Measurements from ENCODE around the gene KRTAP20-3. TPM values are rescaled to one million over a fixed set of nuclear protein-coding genes. Genes with fewer than 3 reads are reported as not detected.

KRTAP20-3 gene
- not detected in 2 replicates for total RNA-seq (2014; rRNA removed; shearing (Covaris generic))

DNA sequence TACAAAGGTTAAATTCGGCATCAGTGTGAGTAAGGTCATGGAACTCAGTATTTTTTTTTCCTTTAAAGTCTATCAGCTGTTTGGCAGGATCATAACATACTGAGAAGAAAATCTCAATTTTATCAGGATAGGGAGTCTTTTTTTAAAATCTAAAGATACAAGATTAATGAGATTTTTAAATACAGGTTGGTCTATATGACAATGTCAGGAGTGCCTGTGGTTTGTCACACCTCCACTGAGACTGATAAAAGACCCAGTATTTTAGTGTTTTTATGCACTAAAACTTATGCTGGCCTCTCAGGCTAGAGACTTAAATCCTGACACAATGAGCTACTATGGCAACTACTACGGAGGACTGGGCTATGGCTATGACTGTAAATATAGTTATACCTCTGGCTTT, at the start of gene KRTAP20-3:
Gene KRTAP20-3, plus strand, starts transcription at position 301 of the 400 bp plus-strand sequence.
- no peak for DNase-seq (ENCODE audit: low read depth)

DNA sequence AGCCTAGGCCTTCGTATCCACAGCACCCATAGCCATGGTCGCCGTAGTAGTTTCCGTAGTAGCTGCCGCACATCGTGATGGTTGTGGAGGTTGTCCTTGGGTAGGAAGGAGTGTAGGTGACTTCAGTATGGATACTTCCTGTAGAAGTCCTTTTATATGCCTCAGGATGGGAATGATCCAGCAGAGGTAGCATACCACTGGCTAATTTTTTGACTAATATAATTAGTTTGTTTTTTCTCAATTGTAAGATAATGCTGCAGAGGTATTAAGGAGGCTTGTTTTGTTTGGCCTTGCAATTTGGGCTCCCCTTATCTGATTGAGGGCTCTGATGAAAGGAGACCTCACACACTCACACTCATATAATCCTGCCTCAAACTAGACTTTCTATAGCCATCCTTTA, 43.9 kb upstream of the KRTAP20-3 start, which contains the start of gene KRTAP6-2:
Gene KRTAP6-2, minus strand, starts transcription at position 101 of the 400 bp plus-strand sequence. Its CDS starts 28 bp downstream, at position 73.
- DNase-seq (ENCODE audit: low read depth) = no peak

DNA sequence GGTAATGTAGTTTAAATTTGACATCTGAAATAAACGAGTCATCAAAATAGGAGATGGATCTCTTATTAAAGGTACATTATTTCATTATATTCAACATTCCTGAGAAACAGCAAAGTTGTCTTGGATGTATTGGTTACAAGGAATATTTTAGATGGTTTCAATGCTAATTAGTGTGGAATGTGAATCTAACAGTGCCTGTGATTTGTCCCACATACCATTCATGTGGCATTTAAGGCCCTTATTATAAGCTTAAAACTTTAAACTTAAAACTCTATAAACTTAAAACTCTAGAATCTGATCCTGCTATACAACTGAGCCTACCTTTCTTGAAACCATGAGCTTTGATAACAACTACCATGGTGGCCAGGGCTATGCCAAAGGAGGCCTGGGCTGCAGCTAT, 41.9 kb upstream of the KRTAP20-3 start, which contains the start of gene KRTAP22-1:
Gene KRTAP22-1, plus strand, starts transcription at position 301 of the 400 bp plus-strand sequence.
- no peak for DNase-seq (ENCODE audit: low read depth)

DNA sequence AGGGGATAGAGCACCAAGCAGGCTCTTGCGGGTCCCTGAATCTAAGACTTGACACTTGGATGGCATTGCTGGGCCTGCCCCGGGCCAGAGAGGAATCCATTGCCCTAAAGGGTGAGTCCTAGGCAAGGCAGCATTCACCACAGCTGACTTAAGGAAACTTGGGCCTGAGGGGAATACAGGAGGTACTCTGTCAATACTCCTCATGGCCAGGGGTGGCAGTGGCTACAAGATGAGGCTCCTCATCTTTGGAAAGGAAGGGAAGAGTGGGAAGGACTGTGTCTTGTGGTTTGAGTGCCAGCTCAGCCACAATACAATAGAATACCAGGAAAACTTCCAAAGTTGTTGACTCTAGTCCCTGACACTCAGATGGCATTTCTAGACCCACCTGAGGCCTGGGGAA, 36.7 kb upstream of the KRTAP20-3 start:
- DNase-seq (ENCODE audit: low read depth) = no peak

DNA sequence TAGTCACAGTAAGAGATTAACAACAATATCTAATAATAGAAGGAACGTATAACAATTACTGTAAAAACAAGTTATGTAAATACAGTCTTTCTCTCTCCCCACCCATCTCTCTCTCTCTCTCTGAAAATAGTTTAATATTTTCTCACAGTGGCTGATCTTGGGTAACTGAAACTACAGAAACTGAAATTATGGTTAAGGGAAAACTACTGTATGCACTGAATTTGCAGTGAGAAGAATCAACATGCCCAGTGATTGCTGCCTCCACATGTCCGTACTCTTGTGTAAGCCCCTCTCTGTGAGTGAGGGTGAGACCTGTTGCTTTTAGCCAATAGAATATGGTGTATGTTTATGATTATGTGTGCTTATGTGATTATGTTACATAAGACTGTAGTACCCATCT, 30.5 kb upstream of the KRTAP20-3 start:
- no peak for DNase-seq (ENCODE audit: low read depth)

DNA sequence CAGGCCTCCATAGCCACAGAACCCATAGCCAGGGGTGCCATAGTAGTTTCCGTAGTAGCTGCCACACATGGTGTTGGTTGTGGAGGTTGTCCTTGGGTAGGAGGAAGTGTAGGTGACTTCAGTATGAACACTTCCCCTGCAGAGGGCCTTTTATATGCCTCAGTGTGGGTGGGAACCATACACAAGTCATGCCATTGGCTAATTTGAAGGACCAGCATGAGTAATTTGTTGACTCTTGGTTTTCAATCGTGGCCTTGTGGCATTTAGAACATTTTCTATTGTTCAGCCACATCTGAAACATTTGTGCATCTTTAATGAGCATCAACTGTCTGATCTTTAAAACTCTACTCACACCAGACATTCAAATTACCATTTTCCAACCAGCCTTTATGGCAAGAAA, 28.8 kb upstream of the KRTAP20-3 start, which contains the start of gene KRTAP6-1:
Gene KRTAP6-1, minus strand, starts transcription at position 95 of the 400 bp plus-strand sequence. Its CDS starts 26 bp downstream, at position 69.
- DNase-seq (ENCODE audit: low read depth) = no peak

DNA sequence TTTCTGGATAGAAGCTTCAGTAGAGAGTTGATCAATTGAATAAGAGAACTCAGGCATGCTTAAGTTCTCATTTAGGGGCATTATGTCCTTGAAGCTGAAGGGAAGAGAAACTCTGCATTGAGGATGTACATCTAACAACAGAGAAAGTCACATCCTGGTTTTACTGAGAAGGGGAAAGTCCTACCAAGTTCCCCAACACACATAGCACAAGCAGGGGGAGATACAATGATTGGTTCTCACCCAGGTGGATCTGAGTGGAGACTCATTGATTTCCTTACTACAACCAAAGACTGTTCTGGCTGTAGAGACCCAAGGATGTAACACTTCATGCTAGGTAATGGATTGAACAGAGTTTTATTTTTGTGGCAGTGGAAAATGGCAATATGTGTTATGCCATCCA, 27.5 kb upstream of the KRTAP20-3 start:
- no peak for DNase-seq (ENCODE audit: low read depth)

DNA sequence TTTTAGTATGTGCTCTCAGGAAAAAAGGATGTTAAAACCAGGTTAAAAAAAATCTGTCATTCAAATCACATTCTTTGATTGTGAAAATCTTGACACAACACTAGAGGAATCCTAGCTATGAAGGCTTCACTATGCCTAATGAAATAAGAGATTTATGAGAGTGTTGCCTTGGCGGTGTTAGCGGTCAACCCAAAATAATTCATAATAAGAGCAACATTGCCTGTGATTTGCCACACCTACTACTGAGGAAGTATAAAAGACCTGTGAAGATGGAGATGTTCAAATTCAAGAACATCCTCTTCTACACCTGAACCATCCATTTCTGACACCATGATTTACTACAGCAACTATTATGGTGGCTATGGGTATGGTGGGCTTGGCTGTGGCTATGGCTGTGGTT, 26.5 kb upstream of the KRTAP20-3 start, which contains the start of gene KRTAP20-1:
Gene KRTAP20-1, plus strand, starts transcription at position 301 of the 400 bp plus-strand sequence. Its CDS starts 30 bp downstream, at position 331.
- DNase-seq (ENCODE audit: low read depth) = no peak

DNA sequence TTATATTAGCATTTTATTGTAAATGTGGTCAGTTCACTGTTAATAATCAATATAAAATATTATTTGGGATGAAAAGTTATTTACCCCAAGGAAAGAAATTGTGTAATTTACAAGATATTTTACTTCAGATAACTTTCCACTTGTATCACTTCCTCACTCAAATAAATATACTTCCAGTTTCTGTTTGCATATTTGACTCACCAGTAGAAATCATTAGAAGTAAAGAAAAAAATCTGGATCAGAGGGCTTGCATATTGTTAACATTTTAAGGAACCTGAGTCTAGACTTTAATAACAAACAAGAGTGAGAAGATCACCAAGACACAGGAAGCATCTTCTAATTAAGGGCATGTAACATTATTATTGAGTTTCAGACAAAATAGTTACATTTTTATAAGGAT, 22.6 kb upstream of the KRTAP20-3 start:
- no peak for DNase-seq (ENCODE audit: low read depth)

DNA sequence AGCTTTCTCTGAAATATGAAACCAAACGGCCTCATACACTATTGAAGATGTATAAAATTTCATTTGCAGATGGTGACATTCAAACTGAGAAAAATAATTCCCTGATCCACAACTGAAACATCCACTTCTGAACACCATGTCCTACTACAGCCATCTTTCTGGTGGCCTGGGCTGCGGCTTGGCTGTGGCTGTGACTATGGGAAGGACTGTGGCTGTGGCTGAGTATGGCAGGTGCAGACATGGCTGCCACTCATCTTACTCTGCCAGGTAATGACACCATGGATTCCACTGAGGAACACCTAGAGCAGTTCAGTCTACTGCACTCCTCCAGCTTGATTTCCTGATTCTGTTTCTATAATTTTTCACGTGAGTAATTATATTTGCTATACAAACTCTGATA, 22.1 kb upstream of the KRTAP20-3 start, which contains the start of gene KRTAP20-4:
Gene KRTAP20-4, plus strand, starts transcription at position 106 of the 400 bp plus-strand sequence.
- no peak for DNase-seq (ENCODE audit: low read depth)

DNA sequence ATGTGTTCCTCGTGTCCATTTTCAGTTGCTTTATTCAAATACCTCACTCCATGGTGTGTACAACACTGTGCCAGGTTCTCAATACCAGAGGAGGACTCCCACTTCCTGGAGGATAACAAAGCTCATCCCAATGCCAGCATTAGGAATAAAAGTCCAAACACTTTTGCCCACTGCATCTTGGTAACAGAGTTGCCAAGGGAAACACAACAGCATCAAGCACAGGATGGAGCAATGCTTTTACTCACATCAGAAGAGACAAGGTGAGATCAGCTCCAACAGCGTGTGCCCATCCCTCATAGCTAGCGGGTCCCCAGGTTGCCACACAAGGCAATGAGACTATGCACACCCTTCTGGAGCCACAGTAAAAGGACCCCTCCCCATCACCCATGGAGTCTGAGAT, 19.3 kb upstream of the KRTAP20-3 start:
- no peak for DNase-seq (ENCODE audit: low read depth)

DNA sequence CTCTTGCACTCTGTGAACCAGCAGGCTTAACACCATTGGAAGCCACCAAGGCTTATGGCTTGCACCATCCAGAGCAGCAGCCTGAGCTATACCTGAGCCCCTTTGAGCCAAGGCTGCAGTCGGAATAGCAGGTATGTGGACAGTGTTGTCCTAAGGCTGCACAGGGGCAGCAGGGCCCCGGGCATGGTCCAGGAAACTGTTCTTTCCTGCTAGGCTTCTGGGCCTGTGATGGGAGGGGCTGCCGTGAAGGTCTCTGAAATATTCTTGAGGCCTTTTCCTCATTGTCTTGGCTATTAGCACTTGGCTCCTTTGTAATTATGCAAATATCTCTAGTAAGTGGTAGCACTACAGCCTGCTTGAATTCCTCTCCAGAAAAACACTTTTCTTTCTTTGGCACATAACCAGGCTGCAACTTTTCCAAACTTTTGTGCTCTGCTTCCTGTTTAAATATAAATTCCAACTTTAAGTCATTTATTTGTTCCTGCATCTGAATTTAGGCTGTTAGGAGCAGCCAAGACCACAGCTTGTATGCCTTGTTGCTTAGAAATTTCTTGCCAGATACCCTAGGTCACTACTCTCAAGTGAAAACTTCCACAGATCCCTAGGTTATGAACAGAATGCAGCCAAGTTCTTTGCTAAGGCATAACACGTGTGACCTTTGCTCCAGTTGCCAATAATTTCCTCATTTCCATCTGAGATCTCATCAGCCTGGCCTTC, 17.1 kb upstream of the KRTAP20-3 start:
- no peak for DNase-seq (ENCODE audit: low read depth)

DNA sequence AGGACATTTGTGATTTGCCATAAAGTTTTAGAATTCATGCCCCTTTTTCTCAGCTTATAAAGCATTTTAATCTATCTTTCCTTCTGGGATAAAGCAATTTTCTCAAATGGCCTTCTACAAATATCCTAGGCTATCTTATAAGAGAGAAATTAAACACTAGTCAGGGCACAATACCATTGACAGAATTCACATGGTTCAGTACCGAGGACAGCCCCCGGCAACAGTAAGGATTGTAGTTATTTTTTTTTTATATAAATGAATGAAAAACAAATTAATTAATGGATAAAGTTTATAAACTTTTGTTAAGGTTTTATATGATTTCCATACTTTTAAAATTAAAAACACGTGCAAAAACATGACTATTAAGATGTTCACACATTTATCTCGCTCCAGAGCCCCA, 14.6 kb upstream of the KRTAP20-3 start:
- DNase-seq (ENCODE audit: low read depth) = no peak

DNA sequence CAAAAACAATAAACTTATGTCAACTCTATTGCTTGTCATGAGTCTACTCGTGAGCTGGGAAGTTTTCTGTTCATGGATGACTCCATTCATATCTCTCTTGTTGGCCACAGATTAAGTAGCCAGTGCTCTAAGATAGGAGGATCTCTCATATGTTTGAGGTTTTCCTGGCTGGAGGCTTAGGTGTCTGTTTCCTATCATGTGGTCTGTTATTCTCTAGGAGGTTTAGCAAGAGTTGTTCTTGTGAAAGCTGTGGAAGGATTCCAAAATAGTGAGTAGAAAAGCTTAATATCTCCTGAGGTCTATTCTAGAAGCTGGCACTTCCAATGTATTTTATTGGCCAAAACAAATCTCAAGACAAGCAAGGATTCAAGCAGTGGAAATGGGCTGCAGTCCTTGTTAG, 13.5 kb upstream of the KRTAP20-3 start:
- no peak for DNase-seq (ENCODE audit: low read depth)

DNA sequence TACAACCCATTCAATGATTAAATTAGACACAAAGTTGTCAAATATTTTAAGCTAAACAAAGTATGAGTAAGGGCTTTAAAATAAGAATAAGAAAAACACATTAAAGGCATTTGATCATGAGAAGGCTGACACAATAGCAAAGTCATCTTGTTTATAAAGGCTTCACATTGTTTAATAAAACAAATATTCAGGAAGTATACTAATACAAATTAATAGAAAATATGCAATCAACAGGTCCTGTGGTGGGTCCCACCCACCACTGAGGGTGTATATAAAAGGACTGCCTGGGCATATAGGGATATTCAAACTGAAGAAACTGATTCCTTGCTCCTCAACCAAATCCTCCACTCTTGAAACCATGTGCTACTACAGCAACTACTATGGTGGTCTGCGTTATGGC, 7.8 kb upstream of the KRTAP20-3 start, which contains the start of gene KRTAP20-2:
Gene KRTAP20-2, plus strand, starts transcription at position 301 of the 400 bp plus-strand sequence. Its CDS starts 58 bp downstream, at position 359.
- no peak for DNase-seq (ENCODE audit: low read depth)

DNA sequence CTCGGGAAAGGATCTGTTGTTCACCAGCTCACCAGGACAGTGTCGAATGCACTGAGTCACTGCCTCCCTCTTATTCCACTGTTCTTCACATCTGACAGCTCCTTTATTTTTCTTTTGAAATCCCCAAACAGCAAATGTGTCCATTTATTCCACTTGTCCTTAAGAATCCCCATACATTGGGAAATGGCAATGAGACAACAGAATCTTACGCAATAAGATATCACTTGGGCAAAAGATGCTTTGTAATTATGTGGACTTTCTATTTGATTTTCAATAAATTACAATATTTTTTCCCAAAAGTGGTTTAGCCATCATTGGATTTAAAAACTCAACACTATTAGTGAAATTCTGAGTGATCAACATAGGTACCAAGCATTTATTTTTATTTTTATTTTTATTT, 4.0 kb upstream of the KRTAP20-3 start:
- DNase-seq (ENCODE audit: low read depth) = no peak

DNA sequence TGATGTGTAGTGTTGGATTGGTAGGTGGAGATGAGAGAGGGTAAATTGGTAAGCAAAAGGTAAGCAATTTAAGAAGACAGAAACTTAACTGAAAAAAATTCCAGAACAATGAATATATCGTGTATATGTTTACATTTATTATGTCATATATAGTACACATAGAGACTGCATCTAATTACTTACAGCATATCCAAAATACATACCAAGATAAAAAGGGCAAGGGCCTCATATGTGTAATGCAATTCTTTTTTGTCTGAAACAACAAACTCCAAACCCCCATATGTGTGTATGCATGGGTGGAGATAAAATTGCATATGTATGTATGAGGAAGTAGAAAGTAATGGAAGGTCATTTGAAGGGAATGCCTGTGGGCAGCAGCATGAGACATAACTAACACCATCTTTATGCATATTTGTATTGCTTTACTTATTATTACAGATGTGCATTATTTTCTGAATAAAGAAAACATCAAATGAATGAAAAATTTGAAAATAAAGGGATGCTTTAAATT, 4.3 kb downstream of the KRTAP20-3 start:
- no peak for DNase-seq (ENCODE audit: low read depth)

DNA sequence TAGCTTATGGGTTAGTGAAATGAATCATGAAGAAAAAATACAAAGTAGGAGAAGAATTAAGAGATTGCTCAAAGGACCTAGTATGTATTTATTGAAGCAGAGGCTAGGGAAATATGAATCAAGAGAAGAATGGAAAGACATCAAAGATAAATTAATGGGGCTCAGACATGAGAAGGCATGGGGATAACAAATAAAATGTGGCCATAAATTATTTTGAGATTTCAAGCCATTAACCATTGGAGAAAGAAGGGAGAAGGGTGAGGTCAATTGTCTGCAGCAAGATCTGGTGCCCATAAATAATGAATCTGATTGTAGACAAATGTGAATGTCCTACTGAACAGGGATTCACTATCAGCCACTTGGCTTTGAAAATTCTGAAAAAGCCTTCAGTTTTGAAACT, 10.2 kb downstream of the KRTAP20-3 start:
- DNase-seq (ENCODE audit: low read depth) = no peak

DNA sequence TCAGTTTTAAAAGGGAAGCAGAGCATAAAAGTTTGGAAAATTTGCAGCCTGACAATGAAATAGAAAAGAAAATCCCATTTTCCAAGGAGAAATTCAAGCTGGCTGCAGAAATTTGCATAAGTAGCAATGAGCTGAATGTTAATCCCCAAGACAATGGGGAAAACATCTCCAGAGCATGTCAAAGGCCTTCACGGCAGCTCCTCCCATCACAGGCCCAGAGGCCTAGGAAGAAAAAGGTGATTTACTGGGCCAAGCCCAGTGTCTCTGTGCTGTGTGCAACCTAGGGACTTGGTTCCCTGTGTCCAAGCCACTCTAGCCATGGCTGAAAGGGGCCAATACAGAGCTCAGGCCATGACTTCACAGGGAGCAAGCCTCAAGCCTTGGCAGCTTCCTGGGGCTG, 26.1 kb downstream of the KRTAP20-3 start:
- no peak for DNase-seq (ENCODE audit: low read depth)

DNA sequence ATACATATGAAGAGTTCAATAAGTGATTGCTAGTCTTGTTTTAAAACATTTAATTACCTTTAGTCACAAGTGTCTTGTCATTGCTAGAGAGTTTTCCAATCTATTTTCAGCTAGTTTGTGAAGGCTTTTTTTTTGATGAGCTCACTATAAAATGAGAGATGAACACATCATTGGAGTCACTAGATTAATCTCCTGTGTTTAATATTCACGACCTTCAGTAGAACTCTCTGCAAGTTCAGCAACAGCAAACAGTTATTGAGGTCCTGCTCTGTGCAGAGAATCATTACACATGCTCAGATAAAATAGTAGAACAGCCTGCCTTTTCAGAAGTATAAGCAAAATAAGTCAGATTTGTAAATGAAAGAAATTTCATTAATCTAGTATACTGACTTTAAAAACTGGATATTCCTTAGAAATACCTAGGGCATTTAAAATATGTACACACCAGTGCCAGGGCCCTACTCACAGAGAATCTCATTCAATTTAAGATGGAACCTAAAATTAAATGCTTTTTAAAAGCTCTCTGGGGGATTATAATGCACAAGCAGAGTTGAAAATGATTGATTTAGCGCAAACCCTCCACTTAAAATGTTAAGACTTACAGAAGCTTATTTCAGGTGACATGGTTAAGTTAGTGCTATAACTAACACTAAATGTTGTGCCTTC, 30.5 kb downstream of the KRTAP20-3 start:
- no peak for DNase-seq (ENCODE audit: low read depth)

DNA sequence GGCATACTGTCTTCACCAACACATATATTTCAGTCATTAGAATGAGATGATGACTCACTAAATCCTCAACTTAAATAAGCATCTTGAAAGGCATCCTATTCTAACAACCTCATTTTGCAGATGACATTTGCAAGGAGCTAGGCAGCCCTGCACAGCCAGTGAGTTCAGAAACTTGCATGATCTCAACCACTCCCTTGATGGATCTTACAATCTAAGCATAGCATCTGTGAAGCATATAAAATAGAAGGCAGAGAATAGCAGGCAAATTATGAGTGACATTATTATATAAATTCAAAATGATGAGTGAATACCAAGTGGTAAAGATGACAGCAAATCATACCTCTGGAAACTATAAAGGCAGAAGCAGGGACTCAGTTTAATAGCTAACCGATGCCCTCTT, 31.6 kb downstream of the KRTAP20-3 start:
- DNase-seq (ENCODE audit: low read depth) = no peak

DNA sequence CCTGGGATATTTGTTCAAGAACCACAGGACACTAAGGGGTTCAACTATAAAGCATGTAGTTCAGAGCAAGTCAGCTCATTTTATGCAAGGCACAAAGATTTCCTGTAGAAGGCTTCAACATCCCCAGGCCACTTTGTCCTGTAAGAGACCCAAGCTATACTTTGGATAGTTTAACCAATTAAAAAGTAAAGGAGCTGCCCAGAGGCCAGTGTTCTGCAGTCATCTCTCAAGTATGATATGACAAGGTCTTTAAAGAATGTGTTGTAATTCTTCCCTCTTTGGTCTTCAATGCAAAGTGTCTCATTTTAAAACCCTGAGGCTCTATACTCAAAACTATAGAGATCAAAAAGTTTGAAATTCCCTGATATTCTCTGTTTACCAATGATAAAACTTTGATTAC, 34.1 kb downstream of the KRTAP20-3 start:
- no peak for DNase-seq (ENCODE audit: low read depth)

Data from Daoy (cell line).